C4-2B (cell line): ENCODE data around the gene C1QL4.

Source experiments
- ZFX ChIP-seq: fragments of 450-650 bp; IDR thresholded peaks from 2 replicates; pipeline ENCODE4 v1.6.1; 2017
- TF ChIP-seq, protein P1 (sequence below): fragments of 450-650 bp; conservative IDR thresholded peaks from 2 replicates; pipeline ENCODE4 v1.5.1; 2017; ENCODE audit warnings: mild to moderate bottlenecking

DNA sequence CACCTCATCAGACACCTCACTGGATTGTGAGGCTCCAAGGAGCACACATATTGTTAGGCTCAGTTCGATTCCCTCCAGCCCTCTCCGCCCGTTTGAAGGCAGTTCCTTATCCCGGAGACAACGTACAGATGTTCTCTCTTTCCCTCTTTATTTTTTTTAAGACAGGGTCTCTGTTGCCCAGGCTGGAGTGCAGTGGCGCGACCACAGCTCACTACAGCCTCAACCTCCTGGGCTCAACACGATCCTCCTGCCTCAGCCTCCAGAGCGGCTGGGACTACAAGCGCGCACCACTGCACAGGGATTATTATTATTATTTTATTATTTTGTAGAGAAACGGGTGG is 14.7 kb downstream of the C1QL4 start:
- TF ChIP-seq, protein P1, sequence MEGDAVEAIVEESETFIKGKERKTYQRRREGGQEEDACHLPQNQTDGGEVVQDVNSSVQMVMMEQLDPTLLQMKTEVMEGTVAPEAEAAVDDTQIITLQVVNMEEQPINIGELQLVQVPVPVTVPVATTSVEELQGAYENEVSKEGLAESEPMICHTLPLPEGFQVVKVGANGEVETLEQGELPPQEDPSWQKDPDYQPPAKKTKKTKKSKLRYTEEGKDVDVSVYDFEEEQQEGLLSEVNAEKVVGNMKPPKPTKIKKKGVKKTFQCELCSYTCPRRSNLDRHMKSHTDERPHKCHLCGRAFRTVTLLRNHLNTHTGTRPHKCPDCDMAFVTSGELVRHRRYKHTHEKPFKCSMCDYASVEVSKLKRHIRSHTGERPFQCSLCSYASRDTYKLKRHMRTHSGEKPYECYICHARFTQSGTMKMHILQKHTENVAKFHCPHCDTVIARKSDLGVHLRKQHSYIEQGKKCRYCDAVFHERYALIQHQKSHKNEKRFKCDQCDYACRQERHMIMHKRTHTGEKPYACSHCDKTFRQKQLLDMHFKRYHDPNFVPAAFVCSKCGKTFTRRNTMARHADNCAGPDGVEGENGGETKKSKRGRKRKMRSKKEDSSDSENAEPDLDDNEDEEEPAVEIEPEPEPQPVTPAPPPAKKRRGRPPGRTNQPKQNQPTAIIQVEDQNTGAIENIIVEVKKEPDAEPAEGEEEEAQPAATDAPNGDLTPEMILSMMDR: no peak
- TF ChIP-seq ZFX: no peak
